HG03066 (cell line): ENCODE data around the gene FAM240A.

Source experiments
- ATAC-seq: cut with Tn5 transposase; IDR thresholded peaks from one replicate; pipeline ENCODE4 v1.9.1; 2021; ENCODE audit warnings: low read depth; ENCODE audit not compliant: unreplicated experiment

The FAM240A gene

DNA sequence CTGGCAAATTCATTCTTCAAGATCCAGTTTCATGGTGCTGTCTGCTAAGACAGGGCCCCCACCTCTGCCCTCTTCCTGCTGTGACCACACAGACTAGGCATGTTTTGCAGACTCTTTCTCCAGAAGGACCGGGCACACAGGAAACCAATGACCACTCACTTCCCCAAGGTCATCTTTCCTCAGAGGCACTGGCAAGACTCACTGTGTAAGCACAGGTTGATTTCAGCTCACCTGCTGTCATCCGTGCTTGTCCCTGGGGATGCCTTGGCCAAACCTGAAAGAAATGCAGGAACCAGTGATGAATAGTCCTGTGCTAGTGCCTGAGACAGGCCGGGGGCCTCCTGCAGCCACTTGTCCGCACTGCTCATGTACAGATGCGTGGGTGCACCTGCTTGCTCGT, 47.7 kb downstream of the FAM240A start:
- no peak for ATAC-seq

DNA sequence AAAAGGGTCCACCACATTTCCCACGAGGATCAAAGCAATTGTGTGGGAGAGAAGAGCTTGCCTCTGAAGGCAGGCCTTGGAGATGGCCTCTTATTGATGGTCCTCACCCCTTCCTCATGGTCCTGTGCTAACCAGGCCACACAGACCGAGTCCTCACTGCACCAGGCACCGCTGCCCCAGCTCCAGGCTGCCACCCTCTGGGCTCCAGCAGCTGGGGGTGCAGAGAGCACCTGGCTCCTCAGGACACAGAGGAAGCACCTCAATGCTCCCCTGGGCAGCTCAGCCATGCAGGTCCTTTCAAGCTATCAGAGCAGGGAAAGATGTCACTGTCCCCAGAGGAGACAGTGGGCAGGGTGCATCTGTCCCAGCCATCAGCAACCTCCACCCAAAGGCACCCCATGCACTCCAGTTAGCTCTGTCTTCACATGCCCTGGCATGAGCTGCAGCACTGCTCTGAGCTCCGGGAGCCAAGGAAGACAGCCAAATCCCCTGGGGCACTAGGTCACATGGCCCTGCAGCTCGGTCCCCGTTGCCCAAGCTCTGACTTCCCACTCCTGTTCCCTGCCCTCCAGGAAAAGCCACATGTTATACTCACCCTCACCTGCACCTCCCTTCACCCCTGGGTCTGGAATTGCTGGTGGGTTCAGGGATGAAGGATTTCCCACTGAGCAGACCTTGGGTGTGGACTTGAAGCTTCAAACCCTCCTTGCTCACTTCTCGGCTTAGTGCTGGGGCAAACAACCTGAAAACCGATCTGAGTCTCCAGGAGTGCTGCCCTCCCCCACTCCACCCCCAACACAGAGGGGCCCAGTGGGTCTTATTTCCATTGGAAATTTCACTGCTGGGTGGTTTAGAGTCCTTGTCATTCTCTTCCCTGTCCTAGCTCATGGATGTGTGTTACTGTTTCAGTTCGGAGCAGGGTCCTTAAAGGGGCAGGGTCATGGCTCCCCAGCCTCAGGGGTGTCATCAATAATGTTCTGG, 48.5 kb downstream of the FAM240A start:
- no peak for ATAC-seq

DNA sequence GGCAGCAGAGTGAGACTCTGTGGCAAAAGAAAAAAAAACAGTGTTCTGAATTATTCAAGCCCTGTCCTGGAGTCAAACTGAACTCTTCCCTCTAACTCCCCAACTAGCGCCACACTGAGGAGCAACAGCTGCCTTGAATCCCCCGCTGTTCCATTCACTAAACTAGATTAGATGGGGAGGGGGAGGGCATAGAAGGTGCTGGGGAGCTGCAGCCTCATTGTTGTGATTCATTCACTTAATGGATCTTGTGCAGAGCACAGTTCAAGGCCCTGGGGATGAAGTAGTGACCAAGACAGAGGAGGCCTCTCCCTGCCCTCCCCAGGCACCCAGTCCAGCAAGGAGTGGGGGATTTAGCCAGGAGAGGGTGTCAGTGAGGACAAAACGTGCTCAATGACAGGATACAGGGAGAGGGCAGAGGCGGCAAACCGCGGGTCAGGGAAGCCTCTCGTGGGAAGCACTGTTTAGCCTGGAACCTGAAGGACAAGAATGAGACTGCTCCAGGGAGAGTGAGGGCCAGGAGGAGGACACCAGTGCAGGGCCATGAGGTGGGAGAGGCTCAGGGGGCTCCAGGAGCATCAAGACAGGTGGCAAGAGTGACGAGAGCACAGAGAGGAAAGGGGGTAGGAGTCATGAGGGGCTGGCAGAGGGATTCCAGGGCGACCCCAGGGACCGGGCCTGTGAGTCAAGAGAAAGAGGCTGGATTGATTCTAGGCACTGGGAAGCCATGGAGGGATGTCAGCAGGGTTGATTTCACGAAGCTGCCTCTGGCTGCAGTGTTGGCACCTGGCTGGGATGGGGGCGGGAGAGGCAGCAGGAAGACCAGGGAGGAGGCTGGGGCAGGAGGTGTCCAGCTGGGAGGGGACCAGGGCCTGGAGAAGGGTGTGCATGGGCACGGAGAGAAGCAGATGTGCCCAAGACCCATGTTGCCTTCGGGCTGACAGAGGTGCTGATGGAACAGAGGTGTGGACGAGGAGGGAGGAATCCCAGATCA, 49.7 kb downstream of the FAM240A start:
- no peak for ATAC-seq

DNA sequence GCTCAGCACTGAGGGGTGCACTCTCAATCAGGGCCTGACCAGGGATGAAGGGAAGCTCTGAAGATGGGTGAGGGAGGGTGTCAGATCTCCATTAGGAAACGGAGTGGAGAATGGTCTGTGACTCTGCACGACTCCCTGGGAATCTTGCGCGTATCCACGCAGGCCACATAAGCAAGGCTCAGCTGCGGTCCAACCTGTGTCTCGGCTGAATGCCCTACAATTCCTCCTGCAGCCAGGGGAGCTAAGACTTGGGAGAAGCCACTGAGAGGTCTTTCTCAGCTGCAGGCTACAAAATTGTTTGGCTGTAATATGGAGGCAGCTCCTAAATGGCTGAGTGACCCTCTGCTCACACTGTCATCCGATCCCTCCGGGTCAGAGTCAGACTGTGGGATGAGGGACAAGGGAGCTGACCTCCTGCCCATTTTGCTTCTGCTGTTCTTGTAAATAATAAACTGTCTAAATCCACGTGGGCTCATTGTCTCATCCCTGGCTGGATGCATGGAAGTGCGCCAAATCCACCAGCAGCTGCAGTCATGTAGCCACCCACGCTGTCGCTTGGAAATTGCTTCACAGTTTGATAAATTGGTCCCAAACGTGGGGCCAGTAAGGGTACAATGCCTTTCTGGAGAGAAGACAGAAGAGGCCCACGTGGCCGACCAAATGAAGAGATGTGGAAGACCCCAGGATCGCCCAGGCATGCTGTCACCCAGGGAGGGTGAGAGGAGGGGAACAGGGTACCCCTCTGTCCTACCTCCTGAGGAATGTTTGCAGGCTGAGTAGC, 50.6 kb downstream of the FAM240A start:
- ATAC-seq: no peak

DNA sequence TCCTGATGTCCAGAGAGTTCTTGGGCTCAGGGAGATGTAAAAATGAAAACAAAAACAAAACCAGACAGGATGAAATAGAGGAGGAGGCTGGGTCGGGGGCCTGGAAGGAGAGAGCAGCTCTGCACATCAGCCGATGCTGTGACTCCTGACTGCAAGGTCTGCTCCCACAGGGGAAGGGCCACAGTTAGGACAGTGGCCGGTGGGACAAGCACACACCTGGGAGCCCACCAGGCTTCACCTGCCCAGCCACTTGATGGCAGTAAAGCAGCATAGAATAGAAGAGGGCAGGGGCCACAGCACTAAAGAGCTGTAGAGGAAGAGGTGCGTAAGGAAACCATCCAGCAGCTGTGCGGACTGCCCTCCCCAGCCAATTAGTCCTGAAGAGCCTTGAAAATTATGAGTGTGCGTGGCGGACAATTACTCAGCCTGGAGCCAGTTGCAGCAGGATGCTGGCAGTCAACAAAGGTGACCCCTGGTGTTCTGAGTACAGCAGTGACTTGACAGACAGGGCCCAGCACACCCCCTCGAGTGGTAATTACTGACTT, 51.3 kb downstream of the FAM240A start:
- ATAC-seq: no peak

DNA sequence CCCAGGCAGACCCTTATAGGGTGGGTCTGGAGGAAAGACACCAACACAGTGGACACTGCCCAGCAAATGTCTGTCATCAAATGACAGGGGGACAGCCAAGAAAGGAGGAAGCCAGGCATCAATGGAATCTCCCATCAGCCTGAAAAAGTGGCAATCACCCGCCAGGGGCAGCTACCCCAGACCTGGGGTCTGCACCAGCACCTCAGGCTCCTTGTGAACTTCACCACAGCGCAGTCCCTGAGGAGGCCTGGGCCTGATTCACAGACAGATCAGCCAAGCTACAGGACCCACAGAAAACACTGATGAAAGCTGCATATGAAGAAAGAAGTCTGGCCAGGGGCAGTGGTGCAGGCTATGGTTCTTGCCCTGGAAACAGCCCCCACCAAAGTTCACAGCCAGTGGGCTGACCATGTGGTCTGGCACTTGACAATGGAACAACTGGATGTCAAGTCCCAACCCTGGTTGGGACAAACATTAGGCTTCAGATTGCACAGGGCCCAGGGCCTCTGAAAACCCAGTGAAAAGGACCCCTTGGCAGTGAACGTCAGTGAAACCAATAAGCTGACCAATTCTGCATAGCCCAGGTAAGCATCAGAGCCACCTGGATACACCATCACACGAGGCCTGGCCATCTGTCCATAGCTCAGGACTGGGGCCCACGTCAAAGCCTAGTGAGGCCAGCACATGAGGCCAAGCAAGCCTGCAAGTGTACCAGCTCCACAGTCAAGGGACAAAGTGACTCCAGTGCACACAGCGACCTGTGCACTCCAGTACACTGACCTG, 52.1 kb downstream of the FAM240A start:
- no peak for ATAC-seq

DNA sequence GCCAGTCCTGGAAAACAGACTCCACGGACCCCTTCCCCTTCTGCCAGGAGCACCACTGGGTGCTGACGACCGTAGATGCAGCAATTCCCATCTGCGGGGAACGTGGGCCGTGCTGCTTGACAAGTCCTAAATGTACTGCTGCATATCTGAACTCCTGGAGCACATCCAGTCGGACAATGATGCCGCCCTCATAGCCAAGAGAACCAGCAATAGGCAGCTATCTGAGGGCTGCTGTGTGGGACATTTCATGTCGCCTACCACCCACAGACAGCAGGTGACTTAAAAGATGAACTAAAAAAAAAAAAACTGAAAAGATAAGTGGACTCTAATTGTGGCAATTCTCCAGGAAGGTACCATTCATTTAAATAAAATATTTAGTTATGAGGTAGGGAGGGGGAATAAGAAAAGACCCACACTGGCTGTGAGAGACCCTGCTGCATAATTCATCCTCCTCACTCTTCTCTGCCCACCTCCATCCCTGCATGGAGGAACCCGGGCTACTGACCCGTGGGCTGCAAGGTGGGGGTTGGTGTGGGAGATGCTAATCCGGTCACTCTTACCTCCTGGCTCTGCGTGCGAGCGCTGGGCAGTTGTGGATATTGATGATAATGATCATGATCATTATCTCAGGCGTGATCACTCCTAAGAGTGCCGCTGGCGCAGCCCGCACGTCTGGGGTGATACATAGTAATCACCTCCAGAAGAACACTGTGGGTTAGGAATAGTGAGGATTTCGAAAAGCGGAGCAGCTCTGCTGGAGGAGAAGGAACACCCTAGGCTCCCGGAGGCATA, 52.8 kb downstream of the FAM240A start:
- no peak for ATAC-seq

DNA sequence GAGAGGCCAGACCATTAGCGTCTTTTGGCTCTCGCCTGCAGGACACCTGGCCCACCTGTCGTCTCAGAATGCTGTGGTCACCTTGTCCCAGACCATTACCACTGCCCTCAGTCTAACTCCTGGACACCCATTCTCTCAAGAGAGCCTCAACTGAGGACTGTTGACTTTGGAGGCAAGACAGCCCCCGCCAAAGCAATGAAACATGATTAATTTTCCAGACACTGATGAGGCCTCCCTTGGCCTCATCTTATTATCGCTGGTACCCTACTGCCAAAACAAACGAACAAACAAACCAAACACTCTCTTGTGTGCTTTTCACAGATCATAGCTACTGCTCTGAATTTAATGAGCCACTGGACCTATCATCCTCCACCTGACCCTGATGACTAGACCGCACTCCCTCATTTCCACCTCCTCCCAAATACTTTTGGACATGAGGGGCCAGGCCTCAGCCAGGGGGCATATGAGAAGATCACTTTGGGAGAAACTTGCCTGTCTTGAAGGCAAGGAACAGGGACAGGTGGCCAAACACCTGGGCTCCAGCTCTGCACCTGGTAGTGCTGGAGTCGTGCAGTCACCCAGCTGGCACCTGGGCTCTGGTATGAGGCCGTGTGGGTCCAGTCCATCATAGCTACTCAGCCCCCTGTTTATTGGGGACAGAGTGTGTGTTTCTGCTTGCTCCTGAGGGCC, 53.6 kb downstream of the FAM240A start:
- ATAC-seq: no peak

DNA sequence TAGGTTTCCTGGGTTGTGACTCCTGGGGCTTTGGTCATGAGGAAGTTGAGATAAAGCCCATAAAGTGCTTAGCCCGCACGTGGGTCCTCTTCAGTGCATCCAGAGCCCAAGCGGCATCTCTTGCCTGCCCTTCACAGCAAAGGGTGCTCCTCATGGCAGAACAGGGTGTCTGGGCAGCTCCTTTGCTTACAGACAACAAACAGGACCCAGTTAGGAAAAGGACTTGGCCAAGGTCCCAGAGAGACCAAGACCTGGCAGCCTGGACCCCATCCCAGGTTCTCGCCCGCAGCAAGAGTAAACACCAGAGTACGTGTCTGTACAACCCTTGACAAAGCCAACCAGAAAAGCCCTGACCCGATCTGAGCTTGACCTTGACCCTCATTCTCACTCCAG, 54.1 kb downstream of the FAM240A start:
- ATAC-seq: no peak

DNA sequence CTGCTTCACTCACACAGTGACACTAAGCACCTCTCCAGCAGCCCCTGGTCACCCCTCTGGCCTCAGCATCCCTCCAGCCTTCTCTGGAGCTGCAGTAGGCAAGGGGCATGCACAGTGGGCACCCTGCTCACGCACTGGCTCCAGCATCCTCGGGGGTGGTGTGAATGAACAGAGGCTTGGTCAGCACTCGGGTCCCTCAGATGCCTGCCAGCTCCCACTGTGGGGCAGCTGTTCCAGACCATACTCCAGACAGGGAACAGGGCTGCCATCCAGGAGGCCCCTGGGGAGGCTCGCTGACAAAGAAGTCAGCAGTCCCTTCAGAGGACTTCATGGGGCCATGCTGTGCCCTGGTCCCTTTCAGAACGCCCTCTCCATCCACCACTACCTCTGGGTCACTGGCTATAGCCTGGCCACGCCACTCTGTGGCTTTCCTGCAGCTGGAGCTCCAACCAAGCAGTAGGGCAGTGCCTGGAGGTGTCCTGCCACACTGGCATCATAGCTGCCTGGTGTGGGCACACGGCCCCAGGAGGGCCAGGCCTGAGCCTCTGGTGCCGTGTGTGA, 54.8 kb downstream of the FAM240A start:
- ATAC-seq: no peak

DNA sequence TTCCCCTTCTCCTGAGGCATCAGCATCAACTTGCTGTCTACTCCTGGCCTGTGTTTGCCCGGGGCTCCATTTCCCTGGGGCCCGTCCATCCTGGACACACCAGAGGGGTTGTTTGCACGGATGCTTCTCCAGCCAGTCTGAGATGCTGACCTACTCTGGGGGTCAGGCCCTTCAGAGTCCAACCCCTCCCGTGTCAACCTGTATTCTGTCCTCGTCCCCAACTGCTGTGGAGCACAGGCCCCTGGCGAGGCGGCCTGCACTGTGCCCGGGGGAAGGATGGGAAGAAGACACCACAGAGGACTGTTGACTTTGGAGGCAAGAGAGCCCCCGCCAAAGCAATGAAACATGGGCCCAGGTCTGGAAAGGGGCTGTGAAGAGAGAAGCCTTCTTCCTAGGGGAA, 55.3 kb downstream of the FAM240A start:
- no peak for ATAC-seq

DNA sequence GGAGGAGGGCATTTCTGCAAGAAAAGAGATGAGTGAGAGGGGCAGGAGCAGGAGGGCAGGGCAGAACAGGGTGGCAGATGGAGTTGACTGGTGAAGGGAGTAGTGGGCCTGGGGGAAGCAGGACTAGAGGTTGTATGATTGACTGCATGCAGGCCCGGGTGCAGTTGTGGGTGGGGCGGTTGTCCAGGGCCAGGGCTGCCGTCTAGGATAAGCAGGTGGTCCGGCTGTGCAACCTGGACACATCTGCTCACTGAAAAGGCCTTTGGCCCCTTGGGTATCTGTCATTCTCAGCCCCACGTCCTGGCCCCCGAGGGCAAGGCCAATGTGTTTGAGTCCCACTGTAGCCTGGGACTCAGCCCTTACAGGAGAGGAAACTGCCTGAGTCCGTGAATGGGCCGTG, 55.8 kb downstream of the FAM240A start:
- ATAC-seq: no peak

DNA sequence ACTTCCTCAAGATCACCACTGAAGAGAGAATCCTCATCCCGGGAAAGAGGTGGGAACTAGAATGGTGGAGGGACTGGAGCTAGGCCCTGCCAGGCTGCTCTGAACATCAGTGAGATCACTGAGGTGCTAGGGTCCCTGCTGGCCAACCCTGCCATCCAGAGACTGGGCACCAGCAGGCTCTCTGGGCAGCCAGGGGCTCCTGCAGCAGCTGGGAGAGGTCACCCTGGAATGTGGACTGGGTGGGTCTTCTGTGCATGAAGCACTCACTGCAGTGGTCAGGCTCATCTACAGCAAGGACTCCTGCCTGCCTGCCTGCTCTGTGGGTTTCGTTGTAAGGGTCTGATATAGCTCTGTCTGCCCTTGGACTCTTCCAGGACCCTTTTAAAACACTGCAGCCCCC, 56.3 kb downstream of the FAM240A start:
- ATAC-seq: no peak

DNA sequence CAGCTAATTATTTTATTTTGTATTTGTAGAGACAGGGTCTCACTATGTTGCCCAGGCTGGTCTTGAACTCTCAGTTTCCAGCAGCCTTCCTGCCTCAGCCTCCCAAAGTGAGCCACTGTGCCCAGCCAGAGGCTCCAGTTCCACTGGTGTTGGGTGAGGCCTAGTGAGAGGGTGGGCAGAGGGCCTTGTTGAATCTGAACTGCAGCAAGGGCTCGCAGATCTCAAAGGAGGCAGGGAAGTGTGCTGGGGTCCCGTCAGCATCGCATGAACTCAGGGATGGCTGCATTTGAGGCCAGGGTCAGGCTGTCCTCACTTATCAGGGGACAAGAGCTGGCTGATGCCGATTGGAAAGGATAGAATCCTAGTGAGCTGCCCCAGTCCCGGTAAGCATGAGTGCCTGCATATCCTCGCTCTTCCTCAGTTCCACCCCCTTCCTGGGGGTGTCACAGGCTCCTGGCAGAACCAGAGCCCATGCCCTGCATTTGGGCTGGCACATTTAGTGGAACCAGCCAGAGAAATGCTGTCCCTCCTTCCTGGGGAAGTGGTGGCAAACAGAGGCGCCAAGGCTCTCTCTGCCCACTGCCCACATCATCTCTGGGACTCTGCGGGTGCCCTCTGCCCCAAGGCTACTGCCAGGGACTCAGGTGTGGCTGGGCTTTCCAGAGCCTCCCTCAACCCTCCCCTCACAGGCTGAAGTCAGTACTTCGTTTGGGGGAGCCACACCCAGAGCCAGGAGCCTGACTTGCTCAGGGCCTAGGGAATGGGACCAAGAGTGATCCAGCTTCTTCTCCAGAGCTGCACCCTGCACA, 57.1 kb downstream of the FAM240A start:
- ATAC-seq: no peak

DNA sequence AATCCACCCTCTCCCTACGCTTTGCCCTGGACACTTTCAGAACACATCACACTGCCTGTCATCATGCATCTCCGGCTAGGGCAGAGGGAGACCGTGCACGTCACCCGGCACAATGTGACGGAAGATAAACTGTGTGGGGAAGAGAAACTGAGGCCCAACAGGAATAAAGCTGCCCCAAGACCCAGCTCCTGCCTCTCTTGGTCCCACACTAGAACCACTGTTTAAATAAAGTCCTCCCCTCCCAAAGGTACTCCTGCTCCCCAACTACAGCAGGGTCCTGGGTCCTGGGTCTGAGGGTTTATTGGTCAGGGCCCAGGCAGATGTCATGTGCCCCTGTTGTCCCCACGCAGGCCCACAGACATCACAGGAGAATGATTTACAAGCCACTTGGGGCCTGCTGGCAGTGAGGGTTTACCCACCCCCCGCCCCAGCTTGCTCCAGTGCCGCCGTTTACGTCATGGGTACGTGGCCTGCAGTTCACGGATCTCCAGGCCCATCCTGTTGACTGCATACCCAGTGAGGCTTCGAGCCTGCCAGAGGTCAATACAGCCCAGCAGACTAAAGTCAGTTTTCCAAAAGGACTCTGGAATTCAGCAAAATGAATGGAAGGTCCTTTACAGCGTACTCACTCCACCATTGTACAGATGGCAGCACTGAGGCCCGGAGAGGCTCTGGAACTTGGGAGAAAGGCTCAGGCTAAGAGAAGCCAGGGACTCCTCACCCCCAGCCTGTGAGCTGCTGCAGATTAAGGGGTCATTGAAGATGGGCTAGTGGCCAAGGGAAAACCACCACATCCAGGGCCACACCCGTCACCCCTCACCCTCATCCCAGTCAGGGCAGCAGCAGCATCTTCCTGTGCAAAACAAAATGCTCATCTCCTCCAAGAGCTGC, 57.9 kb downstream of the FAM240A start:
- no peak for ATAC-seq

DNA sequence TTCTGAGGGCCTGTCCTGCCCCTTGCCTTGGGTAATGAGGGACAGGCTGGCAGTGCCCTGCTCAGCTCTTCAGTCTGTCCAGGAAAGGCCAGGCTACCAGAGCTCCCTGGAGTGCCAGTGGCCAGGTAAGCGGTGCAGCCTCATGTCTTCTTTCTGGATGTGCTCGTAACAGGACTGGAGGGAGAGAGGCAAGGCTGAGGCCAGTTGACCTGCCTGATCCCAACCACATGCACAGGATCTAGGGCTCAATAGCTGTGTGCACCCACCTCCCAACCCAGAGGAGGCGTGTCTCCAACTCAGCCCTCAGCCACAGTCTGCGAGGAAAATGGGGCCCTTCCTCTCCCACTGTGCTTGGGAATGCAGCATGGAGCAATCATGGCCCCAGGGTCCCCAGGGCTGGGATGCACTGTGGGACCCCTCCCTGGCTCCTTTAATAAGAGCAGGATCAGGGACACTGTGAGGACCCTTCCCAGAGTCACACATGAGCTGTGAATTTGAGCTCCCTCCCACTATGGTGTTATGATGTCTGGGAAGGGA, 58.6 kb downstream of the FAM240A start:
- no peak for ATAC-seq
